C1 segment of cervical spinal cord (tissue), 14 donors: ENCODE data around the gene USP24.
"Not testable (repeated sequence)": the region's sequence is repeated elsewhere in the genome, so short reads cannot be mapped to it uniquely, and the experiment has no call there.

ENCODE experiments used
- DNase-seq, 14 donors: peaks; one replicate each; lab custom pipeline; 2025; lab: John Stamatoyannopoulos, UW

Gene USP24

DNA sequence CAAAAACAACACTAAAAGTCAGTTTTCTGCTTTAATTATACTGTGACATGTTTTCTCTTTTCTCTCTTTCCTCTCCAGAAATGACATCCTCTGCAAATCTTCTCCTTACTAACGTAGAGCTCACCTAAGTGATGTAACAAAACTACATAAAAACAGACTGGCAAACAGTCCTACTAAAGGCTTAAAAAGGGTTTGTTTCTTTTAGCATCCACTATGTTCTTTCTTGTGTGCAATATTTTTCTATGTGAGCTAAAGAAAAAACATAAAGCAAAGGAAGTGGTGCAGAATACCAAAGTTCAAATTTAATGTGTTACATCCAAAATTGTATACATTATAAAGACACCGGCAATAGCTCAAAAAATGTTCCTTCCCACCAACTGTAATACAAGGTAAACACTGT is 14.5 kb downstream of the USP24 start:
- no peak for DNase-seq

DNA sequence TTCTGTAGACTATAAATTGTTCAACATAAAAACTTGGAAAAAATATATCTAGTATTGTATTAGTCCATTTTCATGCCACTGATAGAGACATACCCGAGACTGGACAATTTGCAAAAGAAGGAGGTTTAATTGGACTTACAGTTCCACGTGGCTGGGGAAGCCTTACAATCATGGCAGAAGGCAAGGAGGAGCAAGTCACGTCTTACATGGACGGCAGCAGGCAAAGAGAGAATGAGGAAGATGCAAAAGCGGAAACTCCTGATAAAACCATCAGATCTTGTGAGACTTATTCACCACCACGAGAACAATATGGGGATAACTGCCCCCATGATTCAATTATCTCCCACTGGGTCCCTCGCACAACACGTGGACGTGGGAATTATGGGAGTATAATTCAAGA is 15.4 kb downstream of the USP24 start:
- not testable (repeated sequence) for DNase-seq

DNA sequence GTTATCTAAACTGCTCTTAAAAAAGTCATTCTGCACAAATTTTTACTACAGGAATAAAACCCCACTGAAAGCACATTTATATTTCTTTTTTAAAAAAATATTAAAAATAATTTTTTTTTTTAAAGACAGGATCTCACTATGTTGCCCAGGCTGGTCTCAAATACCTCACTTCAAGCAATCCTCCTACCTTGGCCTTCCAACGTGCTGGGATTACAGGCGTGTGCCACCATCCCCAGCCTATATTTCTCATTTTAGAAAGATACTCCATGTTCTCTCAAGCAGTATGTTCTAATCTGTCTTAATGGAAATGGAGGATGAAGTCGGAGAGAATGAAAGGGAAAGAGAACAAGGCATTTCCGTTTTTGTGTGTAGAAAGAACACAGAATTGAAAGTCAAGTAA is 17.1 kb downstream of the USP24 start:
- DNase-seq: no peak

DNA sequence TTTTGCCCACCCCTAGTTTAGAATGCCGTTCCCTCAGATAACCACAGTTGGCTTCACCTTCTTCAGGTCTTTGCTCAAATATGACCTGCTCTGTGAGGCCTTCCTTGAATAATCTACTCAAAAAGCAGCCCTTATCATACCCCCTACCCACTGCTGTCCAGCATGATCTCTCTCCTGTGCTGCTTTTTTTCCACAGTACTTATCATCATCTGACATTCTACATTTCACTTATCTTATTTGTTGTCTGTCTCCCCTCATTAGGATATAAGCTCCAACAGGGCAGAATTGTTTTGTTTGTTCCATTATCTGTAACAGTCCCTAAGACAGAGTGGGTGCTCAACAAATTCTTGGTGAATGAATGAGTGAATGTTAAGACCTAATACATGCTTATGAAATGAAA is 18.1 kb downstream of the USP24 start:
- DNase-seq: no peak

DNA sequence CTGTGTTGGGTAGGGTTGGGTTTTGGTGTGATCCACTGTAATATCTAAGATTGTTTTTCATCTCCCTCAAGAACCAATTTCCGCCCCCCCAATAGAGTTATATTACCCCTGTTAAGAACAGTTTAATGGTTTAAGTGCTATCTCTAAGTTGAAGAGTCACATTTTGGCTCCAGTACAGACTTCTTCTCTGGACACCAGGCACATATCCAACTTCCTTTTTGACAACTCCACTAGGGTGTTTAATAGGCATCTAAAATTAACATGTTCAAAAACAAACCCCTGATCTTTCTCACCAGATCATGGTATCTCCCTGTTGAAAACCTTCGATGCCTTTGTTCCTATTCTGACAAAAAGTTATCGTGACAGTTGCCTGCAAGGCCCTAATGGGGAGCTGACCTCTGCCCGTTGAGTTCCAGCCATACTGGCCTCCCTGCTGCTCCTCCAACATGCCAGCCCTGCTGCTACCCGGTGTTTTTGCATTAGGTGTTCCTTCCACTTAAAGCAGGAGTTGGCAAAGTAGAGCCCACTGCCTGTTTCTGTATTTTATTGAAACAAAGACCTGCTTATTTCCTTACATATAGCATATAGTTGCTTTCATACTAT is 18.6 kb downstream of the USP24 start:
- DNase-seq: peak in 1 of 14 donors; percentile 53

DNA sequence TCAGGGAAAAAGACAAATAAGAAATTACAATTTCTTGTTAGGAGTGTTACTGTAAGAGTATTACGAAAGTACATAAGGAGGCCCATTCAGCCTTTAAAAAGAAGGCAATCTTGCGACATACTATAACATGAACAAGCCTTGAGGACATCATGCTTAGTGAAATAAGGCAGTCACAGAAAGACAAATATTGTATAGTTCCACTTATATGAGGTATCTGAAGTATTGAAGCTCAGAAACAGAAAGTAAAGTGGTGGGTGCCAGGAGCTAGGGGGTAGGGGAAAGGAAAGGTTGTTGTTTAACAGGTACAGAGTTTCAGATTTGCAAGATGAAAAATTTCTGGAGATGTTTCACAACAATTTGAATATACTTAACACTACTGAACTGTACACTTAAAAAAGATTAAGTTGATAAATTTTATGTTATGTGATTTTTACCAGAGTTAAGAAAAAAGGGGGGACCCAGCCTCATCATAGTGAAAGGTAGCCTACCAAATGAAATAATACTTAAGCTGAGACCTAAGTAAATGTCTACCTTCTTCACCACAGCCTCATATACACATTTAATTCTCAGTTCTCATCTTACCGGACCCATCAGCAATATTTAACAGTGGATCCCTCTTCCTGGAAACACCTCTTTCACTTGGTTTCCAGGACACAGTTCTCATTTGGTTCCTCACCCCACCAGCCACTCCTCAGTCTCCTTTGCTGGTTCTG is 19.5 kb downstream of the USP24 start:
- no peak for DNase-seq

DNA sequence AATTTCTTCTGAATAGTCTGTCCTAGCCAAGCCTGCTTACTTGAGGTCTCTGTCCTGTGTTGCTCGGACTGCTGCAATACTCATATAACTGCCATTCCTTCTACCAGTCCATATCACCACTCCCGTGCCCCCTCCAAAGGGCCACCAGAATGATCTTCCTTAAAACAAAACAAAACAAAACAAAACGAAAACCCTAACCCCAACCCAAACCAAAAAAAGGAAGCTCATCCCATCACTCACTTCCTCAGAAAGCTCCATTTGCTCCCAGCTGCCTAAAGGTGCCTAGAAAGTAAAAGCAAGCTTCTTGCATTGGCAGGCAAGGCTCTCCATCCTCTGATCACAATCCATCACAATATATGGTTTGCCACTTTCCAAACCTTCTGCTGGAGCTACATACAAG is 20.3 kb downstream of the USP24 start:
- no peak for DNase-seq

DNA sequence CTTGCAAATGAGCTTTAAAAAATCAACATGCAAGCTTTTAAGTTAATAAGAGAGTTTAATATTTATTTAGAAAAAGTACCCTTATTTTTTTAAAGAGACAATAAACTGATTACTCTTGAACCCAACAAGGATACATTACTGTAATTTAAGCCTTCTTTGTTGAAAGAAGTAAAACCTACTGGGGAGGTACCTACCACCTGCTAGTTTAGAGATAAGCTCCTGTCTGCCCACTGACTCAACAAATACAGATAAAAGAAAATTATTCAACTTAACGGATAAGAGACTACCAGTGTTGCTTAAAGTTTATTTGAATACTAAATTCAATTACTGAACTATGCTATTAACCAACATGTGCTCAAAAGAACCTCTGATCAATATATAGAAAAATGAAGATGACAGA is 23.1 kb downstream of the USP24 start:
- DNase-seq: no peak

DNA sequence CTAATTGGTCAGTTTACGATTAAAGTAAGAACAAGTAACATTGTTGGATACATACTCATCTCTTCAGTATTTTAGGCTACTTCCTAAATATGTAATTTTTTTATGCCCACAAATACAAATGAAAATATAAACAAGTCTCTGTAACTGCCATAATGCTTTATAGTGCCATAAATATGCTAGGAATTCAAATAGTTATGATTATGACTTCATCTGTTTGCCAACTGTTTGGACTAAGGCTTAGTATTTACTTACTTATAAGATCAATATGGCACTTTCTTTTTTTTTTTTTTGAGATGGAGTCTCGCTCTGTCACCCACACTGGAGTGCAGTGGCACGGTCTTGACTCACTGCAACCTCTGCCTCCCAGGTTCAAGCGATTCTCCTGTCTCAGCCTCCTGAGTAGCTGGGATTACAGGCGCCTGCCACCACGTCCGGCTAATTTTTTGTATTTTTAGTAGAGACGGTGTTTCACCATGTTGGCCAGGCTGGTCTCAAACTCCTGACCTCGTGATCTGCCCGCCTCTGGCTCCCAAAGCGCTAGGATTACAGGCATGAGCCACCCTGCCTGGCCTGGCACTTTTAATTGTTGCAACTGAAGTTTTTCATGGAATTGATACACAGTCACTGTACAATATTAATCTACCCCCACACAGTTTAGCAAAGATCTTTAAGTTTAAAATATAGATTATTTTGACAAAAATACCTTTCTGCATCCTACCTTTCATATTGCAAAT is 23.8 kb downstream of the USP24 start:
- not testable (repeated sequence) for DNase-seq

DNA sequence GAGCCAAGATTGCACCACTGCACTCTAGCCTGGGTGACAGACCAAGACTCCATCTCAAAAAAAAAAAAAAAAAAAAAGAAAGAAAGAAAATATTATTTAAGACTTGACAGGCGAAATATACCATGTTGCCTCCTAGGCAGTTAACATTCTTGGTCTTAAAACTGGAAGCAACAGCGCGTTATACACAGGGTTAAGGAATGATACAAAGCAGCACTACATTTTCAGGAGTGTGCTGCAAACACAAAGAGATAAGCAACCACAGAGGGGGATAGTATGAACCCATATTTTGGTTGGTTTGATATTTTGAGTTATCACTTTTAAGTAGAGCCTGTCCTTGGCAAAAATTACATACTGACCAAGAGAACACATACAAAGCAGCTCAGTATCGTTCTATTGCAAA is 25.1 kb downstream of the USP24 start:
- DNase-seq: no peak

DNA sequence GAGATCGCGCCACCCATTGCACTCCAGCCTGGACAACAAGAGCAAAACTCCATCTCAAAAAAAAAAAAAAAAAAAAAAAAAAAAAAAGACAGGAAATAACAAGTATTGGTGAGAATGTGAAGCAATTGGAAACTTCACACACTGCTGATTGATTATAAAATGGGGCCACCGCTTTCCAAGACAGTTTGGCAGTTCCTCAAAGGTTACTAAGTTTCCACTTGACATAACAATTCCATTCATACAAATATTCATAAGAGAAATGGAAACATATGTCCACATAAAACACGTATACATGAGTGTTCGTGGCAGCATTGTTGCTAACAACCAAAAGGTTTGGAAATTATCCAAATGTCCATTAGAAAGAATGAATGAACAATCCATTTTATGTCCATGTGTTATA is 26.3 kb downstream of the USP24 start:
- no peak for DNase-seq

DNA sequence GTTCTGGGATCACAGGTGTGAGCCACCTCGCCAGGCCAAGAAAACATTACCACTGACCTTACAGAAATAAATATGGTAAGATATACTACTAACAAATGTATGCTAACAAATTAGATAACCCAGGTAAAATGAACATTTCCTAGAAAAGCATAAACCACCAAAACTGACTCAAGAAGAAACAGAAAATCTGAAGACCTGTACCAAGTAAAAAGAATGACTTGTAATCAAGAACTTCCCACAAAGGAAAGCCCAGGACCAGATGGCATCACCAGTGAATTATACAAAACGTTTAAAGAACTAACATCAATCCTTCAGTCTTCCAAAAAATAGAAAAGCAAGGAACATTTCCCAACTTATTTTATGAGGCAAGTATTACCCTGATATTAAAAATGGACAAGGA is 29.3 kb downstream of the USP24 start:
- no peak for DNase-seq

DNA sequence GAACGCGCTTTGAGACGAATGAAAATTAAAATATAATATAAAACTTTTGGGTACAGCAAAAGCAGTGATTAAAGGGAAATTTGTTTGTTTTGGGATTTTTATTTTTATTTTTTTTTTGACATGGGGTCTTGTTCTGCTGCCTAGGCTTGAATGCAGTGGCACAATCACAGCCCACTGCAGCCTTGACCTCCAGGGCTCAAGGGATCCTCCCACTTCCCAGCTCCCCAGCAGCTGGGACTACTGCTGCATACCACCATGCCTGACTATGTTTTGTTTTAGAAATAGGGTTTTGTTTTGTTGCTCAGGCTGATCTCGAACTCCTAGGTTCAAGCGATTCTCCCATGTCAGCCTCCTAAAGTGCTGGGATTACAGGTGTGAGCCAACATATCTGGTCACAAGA is 30.3 kb downstream of the USP24 start:
- DNase-seq: no peak

DNA sequence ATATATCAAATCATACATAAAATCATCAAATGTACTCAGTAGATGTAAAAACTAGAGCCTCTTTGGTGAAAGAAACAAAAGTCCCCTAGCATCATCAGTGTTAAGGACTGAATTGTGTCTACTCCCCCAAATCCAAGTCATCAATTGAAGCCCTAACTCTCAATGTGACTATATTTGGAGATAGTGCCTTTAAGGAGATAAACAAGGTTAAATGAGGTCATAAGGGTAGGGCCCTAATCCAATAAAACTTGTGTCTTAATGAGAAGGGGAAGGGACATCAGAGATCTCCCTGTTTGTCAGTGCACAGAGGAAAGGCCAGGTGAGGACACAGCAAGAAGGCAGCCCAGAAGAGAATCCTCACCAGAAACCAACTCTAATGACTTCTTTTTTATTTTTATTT is 33.5 kb downstream of the USP24 start:
- DNase-seq: no peak

DNA sequence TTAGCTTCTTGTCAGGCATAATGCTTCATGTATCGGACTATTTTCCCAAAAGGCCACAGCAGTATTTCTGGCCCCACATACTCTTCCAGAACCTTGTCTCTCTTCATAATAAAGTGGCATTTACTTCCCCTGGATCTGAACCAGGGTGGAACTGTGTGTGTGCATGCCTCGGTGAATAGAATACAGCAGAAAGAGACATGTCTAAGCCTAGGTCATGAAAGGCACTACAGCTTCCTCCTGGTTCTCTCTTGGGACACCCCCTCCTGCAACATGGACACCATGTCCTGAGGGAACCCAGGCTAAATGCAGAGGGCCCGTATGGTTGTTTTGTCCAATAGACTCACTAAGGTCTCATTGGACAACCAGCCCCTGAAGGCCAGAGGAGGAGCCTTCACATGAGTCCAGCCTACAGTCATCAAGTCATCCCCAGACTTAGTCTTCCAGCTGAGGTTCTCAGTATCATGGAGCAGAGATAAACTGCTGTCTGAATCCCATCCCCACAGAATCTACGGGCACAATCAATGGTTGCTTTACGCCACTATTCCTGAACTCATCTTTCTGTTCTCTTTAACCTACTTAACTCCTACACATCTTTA is 35.0 kb downstream of the USP24 start:
- DNase-seq: no peak

DNA sequence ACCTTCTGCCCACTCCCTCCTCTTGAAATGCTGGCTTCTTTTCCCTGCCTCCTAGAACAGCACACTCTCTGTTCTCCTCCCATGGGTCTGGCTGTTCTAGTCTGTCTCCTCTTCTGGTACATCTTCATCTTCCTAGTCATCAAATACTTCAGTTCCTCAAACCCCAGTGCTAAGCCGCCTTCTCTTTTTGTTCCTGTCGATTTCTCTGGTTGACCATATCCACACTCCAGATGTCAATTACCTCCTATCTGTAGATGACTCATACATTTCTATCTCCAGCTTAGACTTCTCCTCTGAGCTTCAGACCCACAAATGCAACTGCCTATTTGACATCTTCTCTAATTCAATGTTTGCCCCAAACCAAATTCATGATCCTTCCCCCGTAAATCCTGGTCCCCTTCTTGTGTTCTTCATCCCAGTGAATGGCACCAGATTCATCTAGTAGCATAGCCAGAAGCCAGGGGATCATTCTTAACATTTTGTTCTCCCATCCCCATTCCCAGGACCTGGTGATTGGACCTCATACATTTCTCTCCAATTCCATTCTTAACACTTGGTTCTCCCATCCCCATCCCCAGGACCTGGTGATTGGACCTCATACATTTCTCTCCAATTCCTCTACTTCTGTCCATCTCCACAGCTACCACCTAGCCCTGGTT is 35.9 kb downstream of the USP24 start:
- DNase-seq: no peak

DNA sequence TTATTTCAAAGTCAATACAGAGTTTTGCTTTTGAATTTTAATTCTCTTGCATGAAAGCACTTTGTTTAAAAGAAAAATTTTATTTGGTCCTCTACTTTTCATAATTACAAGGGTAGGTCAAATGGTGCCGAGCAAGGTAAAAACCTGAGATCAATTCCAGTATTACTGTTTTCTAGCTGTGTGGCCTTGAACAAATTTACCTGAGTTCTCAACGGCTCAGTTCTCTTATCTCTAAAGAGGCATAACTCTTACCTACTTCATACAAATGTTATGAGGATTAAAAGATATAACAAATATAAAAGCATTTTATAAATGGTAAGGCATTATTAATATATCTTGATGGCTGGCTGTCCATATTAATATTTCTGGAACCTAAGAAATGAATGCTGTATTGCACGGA is 42.5 kb downstream of the USP24 start:
- no peak for DNase-seq

DNA sequence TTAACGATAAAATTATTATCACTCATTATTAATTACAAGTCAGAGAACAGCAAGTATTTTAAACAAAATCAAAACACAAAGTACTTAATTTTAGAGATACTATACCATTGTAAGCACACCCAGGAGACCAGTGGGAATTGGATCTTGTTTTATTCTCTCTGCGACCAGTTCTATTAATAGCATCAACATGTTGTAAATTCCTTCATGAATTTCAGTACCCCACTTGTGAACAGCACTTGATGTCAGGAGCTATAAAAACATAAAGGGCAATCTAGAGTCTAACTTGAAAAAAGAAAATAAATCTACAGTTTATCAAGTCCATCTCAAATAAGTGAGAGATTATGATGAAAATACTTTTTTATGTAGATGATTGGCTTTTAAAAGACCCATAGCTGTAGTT is 42.9 kb downstream of the USP24 start:
- DNase-seq: no peak

DNA sequence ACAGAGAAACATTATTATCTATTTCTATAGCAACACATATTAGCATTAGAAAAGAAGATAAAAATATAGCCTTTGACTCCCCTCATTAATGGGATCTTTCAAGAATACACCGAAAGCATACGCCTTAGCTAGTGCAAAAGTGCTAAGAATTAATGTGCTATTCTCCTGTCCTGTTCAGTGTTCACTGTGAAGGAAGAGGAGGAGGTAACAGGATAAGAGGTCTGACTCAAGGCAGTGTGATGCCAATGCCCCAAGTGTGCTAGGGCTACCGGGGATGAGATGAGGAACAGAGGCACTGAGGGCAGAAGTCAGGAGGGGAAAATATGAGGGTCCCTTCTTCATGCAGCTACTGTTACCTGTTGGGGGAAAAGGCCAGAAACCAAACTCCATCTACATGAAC is 43.5 kb downstream of the USP24 start:
- DNase-seq: no peak

DNA sequence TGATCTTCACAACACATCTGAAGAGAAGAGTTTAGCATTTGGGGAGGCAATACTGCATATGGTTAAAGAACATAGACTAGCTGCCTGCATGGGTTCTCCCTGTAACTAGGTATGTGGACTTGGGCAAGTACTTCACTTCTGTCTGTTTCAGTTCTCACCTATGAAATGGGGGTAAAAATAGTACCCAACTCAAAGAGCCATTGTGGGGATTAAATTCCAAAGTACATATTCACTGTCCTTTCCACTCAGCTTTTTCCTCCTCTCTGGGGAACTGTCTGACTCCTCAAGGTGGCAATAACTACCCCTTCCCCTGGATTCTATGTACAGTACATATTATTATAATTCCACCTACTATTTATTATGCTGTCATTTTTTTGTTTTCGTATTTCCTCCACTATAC is 44.7 kb downstream of the USP24 start:
- no peak for DNase-seq

DNA sequence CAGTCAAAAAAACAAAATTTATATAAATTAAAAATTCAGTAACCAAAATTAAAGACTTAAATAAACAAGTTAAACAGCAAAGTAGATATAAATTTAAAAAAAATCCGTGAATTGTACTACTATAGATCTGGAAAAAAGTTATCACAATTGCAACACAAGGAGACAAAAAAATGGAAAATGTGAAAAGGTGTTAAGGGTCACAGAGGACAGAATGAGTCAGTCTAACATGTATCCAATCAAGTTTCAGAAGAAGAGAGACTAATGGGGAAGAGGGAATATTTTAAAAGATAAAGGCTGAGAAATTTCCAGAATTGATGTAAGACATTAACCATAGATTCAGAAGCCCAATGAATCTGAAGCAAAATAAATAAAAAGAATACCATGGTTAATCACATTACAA is 46.0 kb downstream of the USP24 start:
- no peak for DNase-seq

DNA sequence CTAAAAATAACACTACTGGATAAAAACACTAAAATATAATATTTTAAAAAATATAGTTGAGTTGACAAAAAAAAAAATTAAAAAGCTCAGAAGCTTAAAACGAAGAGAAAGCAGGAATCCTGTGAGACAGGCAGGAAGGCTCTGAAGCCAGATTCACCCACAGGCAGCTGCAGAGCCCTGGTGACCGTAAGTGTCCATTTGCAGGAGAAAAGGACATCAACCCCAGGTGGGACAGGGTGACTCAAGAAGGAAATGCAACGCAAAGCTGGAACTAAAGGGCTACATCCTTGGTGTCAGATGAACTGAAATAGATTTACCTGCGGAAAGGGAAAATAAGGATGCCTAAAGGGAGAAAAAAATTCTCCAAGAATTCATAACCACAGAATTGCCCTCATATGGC is 46.8 kb downstream of the USP24 start:
- DNase-seq: no peak
